TTC549 (cell line): ENCODE measurements around the gene MYO10.

Experiments
- FAIRE-seq: peaks from 2 replicates; lab custom pipeline; 2012; peaks lifted over from hg19 to GRCh38; lab: Jason Lieb, UNC

Gene MYO10

DNA sequence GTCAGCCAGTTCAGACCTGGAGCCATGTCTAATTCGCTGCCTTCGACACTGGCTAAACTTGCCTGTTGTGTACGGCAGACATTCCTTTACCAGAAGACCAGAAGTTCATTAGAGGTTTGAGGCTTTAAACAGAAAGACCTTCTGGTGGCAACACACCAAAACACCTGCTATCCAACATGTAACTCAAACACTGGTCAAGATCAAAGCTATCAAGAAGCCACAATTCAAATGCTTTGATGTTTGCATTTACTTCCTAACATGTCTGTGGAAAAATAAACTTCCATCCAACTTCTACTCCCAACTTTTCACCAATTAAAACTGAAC, 228.3 kb downstream of the MYO10 start:
- FAIRE-seq, result no peak

DNA sequence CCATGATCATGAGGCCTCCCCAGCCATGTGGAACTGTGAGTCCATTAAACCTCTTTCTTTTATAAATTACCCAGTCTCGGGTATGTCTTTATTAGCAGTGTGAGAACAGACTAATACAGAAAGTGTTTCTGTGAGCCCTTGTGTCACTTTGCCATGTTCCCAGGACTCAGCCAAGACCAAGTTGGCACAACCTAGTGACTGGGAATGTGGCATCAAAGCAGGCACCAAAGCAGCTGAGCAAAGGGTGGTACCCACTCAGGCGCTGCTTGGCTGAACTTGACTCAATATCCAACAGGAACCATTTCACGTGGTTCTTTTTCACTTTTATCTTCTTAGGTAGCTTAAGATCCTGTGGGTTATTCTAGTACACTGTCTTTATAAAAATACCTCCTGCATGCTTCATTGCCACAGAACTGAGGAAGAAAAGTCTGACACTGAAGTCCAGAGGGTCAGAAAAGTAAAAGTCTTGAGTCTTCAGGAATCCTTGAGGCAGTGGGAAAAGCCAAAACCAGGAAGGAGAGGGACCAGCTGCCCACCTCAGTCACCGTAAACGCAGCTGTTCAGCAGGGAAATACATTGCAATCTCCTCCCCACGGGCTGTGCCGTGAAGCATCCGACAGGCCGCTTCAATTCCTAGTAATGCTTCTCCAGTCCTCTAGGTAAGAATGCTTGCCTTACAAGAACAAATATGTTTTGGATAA, 228.8 kb downstream of the MYO10 start:
- FAIRE-seq, result no peak

DNA sequence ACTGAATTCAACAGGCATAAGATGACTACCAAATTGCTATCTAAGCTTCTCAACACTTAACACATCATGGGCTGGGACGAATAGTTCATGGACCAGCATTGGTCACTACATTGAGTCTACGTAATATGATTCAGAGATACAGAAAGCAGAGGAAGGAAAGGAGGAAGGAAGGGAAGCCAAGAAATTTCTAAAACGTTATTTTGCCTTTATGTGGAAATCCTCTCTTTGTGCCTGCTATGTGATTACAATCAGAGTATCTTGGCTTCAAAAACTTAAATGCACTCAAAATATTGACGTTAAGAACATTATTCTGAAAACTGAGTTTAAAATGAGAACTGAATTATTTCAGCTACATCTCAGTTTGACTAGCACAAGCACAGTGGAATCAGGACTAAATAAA, 231.1 kb downstream of the MYO10 start:
- FAIRE-seq, result no peak

- FAIRE-seq, result no peak
Observed at GRCh38 chr5:16702964-16703363, 233.1 kb downstream of the MYO10 start.

GRCh38 chr5:16701134-16702099, 234.7 kb downstream of the MYO10 start:
- FAIRE-seq, result no peak

- no peak for FAIRE-seq
Observed at GRCh38 chr5:16700081-16700480, 236.0 kb downstream of the MYO10 start.

- FAIRE-seq, result no peak
Observed at GRCh38 chr5:16695779-16696178, 240.3 kb downstream of the MYO10 start.

DNA sequence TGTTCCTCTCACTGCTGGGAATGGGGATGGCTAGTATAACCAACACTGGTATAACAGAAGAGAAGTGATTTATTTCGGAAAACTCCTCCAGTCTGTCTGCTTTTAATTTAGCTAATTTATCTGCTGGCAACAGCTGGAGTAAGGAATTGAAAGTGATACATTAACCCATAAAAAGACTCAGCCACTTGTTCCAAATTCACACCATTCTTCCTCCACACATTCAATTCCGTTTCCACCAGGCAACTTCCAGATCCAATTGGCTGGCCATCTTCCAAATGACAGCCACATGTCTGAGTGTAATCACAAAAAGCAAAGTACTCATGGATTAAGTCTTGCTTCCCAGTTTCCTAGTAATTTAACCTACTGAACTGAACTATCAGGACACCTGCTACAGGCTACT, 242.2 kb downstream of the MYO10 start:
- no peak for FAIRE-seq

- FAIRE-seq, result no peak
Observed at GRCh38 chr5:16691731-16692130, 244.4 kb downstream of the MYO10 start.

DNA sequence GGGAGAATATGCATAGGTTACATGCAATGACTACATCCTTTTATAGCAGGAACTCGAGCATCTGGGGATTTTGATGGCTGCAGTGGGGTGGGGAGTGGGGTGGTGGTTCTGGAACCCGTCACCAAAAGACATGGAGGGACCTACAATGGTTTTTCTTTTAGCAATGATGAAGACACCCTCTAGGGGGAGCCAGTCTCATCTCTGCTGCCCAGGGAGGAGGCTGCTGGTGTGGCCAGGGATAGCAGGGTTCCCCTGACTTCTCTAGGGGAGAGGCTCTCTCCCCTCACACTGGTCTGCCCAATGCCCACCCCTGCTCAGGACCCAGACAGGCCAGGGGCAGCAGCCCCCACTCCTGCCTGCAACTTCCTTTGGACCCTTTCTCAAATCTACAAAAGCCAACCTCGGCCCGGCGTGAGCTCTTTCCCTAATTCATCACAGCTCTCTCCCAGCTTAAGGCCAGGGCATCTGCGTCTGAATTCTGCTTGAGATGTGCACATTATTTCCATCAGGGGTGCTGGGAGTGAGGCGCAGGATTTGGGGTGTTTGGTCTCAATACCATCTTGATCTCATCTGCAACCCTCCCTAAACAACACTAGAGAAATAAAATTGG, 245.7 kb downstream of the MYO10 start:
- FAIRE-seq, result no peak

- no peak for FAIRE-seq
Observed at GRCh38 chr5:16687898-16688297, 248.2 kb downstream of the MYO10 start.

DNA sequence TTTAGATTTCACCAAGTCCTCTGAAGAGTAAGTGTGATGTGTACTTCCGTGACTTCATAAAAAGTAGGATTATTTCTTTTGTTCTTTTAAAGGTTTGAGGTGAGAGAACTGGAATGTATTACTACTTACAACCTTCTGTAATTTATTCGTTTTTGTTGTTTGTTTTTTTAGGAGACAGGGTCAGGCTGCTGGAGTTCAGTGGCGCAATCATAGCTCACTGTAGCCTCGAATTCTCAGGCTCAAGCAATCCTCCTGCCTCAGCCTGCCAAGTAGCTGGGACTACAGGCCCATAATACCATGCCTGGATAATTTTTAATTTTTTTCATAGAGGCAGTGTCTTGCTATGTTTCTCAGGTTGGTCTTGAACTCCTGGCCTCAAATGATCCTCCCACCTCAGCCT, 251.0 kb downstream of the MYO10 start:
- no peak for FAIRE-seq

- FAIRE-seq, result no peak
Observed at GRCh38 chr5:16681876-16682275, 254.2 kb downstream of the MYO10 start.

GRCh38 chr5:16679863-16680262, 256.2 kb downstream of the MYO10 start:
- no peak for FAIRE-seq

- FAIRE-seq, result no peak
Observed at GRCh38 chr5:16679190-16679589, 256.9 kb downstream of the MYO10 start.

- FAIRE-seq, result no peak
Observed at GRCh38 chr5:16675806-16676205, 260.3 kb downstream of the MYO10 start.

- no peak for FAIRE-seq
Observed at GRCh38 chr5:16674750-16675149, 261.3 kb downstream of the MYO10 start.

DNA sequence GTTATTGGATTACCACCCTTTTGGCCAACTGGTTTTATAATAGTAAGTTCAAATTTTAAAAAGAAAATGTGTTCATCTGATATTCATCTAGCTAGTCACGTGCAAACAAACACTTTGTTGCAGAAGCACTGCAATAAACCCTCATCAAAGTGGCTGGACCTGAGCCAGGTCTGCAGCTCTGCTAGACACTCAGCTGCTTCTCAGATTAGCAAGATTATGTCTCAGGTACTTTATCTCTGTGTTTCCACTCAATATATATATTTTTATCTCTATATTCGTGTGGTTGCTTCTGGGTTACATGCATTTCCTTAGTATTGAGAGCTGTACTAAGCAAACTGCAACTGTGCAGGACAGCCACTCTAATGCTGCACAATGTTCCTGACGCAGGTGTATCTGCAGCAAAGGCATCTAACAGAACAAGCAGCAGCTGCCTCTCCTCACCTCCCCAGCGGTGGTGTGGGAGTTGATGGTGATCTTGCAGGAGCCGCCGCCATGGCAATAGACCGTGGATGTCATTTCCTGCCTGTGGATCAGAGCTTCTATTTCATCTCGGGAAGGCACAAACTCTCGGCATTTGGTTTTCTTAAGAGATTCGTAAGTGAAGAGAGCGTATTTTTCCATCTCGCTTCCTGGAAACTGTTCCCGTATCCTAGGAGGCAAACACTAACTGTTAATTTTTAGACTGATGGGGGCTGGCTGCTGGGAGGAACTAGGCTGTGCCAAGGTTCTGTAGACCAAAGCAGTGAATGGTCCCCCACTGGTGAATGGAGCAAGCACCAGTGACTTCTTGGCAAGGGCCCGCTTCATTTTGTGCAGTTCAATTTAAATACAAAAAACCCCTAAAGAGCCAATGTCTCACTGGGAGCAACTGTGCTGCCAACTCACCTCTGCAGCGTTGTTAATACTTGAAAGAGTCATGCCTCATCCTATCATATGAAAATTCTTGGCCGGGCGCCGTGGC, 262.6 kb downstream of the MYO10 start:
- FAIRE-seq, result no peak

GRCh38 chr5:16671208-16671607, 264.9 kb downstream of the MYO10 start:
- FAIRE-seq, result no peak

DNA sequence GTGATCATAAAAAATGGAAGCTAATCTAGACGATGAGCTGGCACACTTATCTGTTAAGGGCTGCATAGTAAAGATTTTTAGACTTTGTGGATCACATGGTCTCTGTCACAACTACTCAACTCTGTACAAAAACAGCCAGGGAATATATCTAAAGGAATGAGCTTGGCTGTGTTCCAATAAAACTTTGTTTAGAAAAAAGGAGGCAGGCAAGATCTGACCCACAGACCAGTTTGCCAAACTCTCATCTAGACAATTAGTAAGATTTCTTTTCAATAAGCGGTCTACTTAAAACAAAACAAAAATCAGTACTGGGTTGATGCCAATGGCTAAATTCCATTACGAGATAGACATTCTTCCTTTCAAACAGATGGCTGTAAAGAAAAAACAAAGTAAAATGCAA, 266.3 kb downstream of the MYO10 start:
- FAIRE-seq, result no peak

DNA sequence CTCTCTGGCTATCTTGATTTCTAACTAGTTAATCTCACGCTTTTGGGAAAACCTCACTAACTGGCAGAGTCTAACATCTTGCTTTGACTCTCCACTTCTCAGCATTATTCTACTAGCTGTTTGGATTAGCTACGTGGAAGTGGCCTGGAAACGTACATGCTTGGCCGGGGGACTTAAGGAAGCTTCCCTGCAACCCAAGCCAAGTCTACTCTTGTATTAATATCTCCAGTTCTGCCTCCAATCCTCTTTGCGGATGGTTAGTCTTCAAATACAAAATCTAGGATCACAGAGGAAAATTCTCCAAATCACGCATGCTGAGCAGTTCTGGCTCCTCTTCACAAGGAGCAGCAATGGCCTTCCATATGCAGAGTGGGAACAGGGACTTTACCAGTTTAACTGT, 267.5 kb downstream of the MYO10 start:
- no peak for FAIRE-seq

GRCh38 chr5:16668194-16668593, 267.9 kb downstream of the MYO10 start:
- FAIRE-seq, result no peak
